HG03457 (cell line): ENCODE measurements around the gene PRKAG2.

Experiments used
- ATAC-seq: cut with Tn5 transposase; IDR thresholded peaks from one replicate; pipeline ENCODE4 v1.9.1; 2021; ENCODE audit warnings: moderate number of reproducible peaks; ENCODE audit not compliant: unreplicated experiment

The PRKAG2 gene

GRCh38 chr7:151821226-151821625 is 55.7 kb downstream of the PRKAG2 start:
- ATAC-seq = no peak

DNA sequence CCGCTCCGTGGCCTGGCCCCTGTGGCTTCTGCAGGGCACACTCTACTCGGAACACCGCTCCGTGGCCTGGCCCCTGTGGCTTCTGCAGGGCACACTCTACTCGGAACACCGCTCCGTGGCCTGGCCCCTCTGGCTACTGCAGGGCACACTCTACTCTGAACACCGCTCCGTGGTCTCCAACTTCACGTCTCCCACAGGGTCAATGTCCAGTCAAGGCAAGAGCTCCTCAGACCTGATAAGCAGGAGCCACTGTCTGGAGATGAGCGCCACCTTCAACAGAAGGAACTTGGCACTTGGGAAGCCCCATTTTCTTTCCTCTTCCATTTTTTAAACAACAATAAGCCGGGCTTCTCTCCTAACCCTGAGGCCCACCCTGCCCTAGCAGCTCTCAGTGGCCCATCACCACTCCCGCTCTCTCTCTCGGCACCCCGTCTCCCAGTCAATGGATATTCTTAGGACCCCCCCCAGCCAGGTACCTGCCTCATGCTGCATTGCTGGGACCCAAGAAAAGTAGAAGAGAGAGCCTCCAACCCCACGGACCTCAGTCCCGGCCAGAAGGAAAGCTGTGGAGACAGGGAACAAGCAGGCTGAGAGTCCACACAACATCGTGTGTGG is 56.3 kb downstream of the PRKAG2 start:
- no peak for ATAC-seq

DNA sequence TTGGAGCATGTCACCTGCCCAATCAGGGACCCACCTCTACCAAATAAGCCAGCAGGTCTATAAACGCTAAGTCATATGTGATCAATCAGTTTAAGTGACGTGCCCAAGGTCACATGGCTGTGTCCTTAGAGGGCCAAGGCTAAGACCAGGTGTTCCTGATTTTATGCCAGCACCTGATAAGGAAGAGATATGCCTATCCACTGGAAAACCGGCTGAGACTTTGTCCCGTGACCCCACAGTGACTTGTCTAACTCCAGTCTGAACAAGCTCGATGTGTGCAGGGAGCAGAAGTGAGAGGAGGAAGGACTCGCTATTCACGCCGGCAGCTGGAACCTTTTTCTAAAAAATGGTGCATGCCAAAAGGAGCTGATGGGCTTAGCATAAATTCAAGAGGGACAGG is 57.0 kb downstream of the PRKAG2 start:
- no peak for ATAC-seq

DNA sequence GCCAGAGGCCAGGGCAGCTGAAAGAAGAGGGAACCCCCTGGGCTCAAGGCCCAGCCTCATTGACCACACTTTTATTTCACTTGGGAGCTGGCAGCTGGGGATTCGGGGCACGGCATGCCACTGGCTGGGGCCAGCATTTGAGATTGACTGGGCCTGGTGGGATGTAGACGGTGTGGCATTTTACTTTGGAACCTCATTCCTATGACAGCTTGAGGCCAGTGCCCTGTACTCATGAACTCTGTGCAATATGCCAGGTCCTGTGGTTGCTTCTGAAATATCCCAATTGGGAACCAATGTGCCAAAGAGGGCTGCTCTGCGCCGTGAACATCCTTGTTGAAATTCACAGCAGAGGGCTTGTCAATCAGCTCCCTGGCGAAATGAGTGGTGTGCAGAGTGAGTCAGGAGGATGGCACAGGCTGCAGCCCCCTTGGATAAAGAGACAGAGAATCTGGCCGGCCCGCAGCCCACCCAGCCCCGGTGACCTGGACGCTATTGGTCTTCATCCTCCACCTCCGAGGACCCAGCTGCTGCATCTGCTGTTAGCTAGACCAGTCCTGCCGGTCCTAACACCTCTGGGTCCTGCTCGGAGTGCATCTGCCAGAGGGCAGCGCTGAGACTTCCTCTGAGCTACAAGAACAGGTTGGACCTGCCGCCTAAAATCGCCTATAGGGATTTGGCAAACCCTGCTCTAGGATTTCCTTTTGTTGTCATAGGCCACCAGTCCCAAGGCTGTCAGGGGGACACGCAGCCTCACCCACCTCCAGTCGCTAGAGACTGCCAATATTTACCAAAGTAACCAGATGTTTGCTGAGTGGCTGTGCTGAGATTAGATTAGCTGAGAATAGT is 58.0 kb downstream of the PRKAG2 start:
- ATAC-seq = no peak

GRCh38 chr7:151817981-151818673 is 58.8 kb downstream of the PRKAG2 start:
- no peak for ATAC-seq

GRCh38 chr7:151817315-151817690 is 59.6 kb downstream of the PRKAG2 start:
- ATAC-seq = no peak

DNA sequence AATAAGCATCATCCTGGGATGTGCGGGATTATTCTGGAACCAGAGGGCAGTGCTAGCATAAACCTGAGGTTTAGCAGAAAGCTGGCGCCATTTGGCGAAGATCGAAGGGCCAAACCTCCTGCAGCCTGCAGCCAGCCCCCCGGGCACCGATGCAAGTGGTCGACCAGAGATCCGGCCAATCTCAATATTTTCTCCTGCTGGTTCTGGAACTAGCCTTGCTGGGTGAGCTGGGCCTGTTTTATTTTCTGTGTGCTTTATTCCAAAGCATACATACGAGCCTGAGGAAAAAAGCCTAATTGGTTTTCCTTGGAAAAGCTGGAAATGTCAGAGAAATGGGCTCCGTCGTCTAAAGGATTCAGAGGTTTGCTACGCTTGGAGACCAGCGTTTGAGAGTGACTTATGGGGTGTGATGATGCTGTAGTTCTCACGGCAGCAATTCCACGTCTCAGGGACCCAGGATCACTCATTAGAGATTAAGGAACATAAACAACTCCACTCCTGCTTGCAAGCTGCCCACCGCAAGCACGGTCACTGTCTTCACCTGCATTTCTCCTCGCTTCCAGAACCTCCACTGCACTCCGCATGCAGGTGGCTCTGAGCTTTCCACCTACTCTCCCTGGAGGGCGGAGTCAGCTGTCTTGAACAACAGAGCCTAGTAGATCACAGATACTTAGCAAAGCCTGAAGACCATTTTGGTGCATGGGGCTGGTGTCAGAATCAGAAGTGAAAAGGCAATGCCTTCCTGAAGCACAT is 60.2 kb downstream of the PRKAG2 start:
- no peak for ATAC-seq

DNA sequence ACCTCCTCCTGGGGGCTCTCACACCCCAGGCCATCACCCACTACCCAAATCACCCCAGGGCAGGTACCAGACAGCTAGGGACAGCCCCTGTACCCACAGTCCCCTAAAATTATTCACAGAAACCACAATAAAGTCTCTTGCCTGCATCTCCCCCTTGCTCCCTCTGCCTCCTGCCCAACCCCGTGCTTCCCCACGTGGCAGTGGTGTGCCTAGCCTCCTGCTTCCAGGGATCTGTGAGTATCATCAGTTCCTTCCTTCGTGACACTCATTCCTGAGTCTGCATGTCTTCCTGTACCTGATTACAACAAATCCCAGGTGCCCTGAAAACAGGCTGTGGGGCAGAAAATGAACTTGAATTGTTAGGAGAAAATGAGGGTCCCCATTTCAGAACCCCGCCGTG is 61.5 kb downstream of the PRKAG2 start:
- no peak for ATAC-seq

- no peak for ATAC-seq
These were observed 62.4 kb downstream of the PRKAG2 start for GRCh38 chr7:151814400-151815009.

DNA sequence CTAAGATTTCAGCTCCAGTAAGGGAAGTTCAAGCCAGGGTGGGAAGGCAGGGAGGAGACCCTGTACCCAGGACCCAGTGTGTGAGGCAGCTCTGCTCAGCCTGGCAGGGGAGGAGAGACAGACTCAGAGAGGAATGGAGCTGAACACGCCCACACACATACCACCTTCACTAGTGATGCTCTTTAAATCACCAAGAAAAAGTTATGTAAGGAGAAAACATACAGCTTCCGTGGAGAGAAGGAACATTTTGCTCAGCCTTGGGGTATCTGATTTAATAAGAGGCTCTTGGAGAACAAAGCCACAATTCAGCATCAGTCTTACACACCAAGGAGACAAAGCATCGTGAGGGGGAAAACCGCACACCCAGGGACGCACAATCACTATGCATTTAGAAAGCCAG is 62.9 kb downstream of the PRKAG2 start:
- ATAC-seq = no peak

DNA sequence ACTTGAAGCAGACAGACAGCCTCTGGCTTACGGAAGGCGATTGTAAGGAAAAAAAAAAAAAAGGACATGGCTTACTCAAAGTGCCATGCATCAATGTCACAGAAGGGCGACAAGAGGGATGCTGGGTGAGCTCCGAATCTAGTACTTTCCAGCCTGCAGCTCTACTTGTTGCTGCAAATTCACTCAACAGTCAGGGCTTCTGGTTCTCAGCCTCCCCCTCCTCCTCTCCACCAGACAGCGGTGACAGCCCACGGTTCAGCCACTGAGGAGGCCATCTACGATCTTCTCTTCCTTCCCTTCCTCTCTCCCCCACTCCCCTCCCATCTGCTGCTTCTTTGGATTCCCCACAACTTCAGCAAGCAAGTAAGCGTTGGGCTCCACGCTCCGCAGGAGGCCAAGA is 63.5 kb downstream of the PRKAG2 start:
- no peak for ATAC-seq

GRCh38 chr7:151812967-151813366 is 63.9 kb downstream of the PRKAG2 start:
- no peak for ATAC-seq

DNA sequence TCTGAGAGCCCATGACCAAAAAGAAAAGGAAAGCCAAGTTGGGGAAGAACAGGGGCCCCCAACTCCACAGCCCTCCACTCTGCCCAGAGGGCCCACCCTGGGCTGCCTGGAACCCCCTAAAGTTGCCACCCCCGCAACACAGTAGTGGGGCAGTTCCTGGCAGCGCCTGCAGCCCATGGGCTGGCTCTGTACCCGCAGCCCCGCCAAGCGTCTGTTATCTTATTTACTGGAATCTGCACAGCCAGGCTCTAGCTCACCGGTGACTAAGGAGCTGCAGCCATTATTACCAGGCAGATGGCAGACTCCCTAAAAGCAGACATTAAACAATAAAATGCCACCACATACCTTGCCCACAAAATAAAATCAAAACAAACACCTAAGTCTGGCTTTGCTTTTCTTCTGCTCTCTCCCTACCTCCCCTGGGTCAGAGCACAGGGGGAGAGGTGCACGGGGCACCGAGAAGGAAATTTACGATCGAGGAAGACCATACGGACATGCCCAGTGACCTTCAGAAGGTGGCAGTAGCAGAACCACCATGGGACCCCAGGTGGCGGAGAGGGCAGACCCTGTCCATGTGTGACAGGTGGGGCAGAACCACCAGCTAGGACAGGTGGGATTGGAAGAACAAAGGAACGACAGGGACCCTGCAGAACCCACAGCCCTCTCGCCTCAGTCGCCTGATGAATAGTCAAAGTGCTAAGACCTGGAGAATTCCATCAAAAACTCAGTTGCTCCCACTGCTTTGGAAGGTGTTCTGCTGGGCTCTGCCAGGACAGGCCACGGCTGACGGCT is 66.3 kb downstream of the PRKAG2 start:
- ATAC-seq = no peak

DNA sequence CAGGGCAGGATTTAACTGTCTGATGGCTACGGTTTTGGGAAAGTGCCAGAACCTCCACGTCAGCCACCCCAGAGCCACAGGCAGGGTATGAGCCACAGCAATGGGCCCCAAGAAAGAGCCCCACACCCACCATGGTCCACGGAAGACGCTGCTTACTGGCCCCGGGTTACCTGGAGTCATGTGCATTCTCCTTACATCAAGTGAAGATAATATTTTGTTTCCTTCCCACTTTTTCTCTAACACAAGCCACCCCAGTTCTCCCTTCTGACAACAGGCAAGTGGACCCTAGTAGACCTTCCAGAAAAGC is 67.1 kb downstream of the PRKAG2 start:
- ATAC-seq = no peak

DNA sequence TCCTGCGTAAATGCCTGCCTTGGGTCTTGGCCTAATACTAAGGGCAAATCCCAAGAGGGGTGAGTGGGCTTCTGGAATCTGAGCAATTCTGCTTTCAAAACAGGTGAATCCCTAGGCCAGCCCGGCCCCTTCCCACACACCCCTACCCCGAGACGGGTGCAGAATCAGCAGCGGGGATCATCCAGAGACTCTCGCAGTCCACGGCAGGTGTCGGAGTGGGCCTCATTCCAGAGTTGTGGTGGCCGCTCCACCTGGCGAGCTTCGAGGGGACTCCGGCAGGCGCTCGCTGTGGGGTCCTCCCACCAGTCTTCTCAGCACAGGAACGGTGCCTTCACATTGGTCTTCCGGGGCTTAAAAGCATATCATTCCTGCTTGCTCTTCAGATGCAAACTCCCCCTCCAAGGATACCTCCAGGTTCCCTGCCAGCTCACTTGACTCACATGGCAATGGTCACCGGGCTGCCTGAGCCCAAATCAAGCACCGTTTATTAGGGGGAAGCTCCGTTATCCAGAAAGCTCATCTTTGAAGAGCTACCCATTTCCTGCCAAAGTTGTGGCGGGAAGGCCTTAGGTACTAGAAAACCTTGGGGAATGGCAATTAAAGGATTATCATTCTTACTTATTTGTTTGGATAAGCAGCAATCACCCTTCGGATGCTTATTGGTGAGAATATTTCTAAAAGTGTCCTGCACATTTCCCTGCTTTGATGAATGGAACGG is 67.6 kb downstream of the PRKAG2 start:
- no peak for ATAC-seq

DNA sequence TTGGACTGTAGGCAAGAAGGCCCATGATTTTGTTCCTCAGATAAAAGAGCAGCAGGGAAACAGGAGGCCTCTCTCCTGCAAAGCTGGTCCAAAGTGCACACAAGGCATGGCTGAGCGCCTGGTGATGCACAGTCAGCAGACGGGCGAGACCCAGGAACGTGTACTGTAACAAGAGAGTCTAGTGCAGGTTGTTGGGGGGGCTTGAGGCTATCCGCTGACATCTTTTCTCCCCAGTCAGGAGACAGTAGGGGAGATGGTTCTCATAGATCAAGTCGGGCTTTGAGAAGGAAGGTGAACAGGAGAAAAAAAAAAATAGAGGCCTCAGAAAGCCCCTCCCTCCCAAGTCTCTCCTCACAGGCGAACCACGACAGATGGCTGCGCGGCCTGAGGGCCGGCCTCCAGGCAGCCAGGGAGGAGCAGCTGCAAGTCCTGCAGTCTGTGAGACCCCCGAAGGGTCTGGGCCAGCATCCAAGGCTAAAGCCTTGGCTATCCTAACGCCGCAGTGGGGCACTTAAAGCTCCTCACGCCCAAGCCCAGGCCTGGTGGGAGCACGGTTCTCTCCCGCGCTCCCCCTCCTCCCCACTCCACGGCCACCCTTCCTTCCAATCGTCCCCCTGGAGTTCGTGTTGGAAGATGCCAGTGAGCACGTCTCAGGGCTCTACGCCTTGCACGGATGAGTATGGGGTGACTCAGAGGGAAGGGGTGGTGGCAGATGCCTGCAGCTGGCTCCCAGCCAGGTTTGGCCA is 68.3 kb downstream of the PRKAG2 start:
- no peak for ATAC-seq

DNA sequence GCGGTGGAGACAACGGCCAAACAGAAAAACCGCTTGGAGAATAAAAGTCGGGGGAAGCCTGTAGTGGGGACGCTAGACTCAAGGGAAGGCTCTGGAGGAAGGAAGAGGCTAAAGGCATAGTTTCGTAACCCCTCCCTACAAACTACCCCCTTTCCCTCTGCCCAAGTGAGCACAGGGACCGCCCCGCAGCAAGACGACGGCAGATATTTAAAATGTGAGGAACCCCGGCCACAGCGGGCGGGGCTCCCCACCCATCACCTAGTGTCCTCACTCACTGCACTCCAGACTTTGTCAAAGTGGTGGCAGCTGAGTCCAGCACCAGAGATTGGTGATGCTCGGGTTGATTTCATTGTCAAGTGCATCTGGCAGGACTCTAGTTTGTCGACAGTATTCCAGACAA is 69.1 kb downstream of the PRKAG2 start:
- no peak for ATAC-seq

- ATAC-seq = no peak
These were observed 69.8 kb downstream of the PRKAG2 start for GRCh38 chr7:151806952-151807775.
